Neuronal stem cell (in vitro differentiated cells): ENCODE measurements around the gene TEAD3.
A peak's percentile ranks its signal among the peaks of the same experiment; 100 is the strongest.

Experiments
- DNase-seq: peaks from one replicate; pipeline ENCODE4 v3.0.0-alpha.2; 2013; ENCODE audit warnings: low spot score
- H2AFZ ChIP-seq: one replicate; pipeline ENCODE4 v1.6.1; 2013; ENCODE audit warnings: mild to moderate bottlenecking, low read length, inconsistent platforms
- H2AK5ac ChIP-seq: 2 replicates; pipeline ENCODE4 v1.6.1; 2013; ENCODE audit warnings: low read depth, mild to moderate bottlenecking, inconsistent platforms, low read length, moderate library complexity, mixed read lengths
- H2BK120ac ChIP-seq: 2 replicates; pipeline ENCODE4 v1.6.1; 2013; ENCODE audit warnings: low read depth, mild to moderate bottlenecking, inconsistent platforms, low read length, moderate library complexity, mixed read lengths
- H2BK12ac ChIP-seq: one replicate; pipeline ENCODE4 v1.6.1; 2013; ENCODE audit warnings: low read length, inconsistent platforms
- H2BK15ac ChIP-seq: 2 replicates; pipeline ENCODE4 v1.6.1; 2013; ENCODE audit warnings: mild to moderate bottlenecking, low read length, inconsistent platforms, mixed read lengths
- H2BK5ac ChIP-seq: one replicate; pipeline ENCODE4 v1.6.1; 2013; ENCODE audit warnings: inconsistent platforms, mild to moderate bottlenecking, low read length, moderate library complexity
- H3K14ac ChIP-seq: one replicate; pipeline ENCODE4 v1.6.1; 2013; ENCODE audit warnings: low read length, inconsistent platforms
- H3K18ac ChIP-seq: 2 replicates; pipeline ENCODE4 v1.6.1; 2013; ENCODE audit warnings: low read length, inconsistent platforms
- H3K23ac ChIP-seq: 2 replicates; pipeline ENCODE4 v1.6.1; 2013; ENCODE audit warnings: low read depth, mild to moderate bottlenecking, mixed read lengths, low read length, inconsistent platforms; ENCODE audit not compliant: poor library complexity
- H3K27ac ChIP-seq: replicated peaks from 3 replicates; pipeline ENCODE4 v1.5.1; 2013; ENCODE audit warnings: low read length, inconsistent platforms
- H3K27me3 ChIP-seq, 3 experiments: 2 replicates each; pipeline ENCODE4 v1.6.1; 2013; ENCODE audit warnings: low read length in 3 of 3, mild to moderate bottlenecking in 2 of 3, inconsistent platforms in 1 of 3, low read depth in 1 of 3, mixed read lengths in 1 of 3, moderate library complexity in 1 of 3; ENCODE audit not compliant: control insufficient read depth in 3 of 3, insufficient read depth in 3 of 3
- H3K36me3 ChIP-seq, 2 donors: replicated peaks in 1 of 2; 2 replicates each; pipeline ENCODE4 v1.6.1; 2013; ENCODE audit warnings: low read length in 2 of 2; ENCODE audit not compliant: control insufficient read depth in 2 of 2, insufficient read depth in 2 of 2
- H3K4ac ChIP-seq: 2 replicates; pipeline ENCODE4 v1.6.1; 2013; ENCODE audit warnings: inconsistent platforms, mild to moderate bottlenecking, low read length, moderate library complexity
- H3K4me1 ChIP-seq, 2 donors: 1 replicate in 1 of 2; 2 replicates in 1 of 2; pipeline ENCODE4 v1.6.1; 2013; ENCODE audit warnings: low read length in 2 of 2, low read depth in 1 of 2; ENCODE audit not compliant: control insufficient read depth in 2 of 2, insufficient read depth in 1 of 2
- H3K4me2 ChIP-seq: one replicate; pipeline ENCODE4 v1.6.1; 2013; ENCODE audit warnings: mild to moderate bottlenecking, low read length, inconsistent platforms; ENCODE audit not compliant: insufficient read depth, poor library complexity, severe bottlenecking
- H3K4me3 ChIP-seq, 2 donors: 2 replicates each; pipeline ENCODE4 v1.5.1; 2013; ENCODE audit warnings: low read length in 2 of 2, mild to moderate bottlenecking in 2 of 2, inconsistent platforms in 1 of 2, moderate library complexity in 1 of 2
- H3K79me1 ChIP-seq: one replicate; pipeline ENCODE4 v1.6.1; 2013; ENCODE audit warnings: low read depth, mild to moderate bottlenecking, inconsistent platforms, low read length, moderate library complexity
- H3K9ac ChIP-seq: one replicate; pipeline ENCODE4 v1.6.1; 2013; ENCODE audit warnings: mild to moderate bottlenecking, low read depth, low read length, inconsistent platforms; ENCODE audit not compliant: poor library complexity
- H3K9me3 ChIP-seq, 2 donors: replicated peaks in 1 of 2; 2 replicates each; pipeline versions ENCODE3 to v1.6.1; 2013; ENCODE audit warnings: low read length in 2 of 2, mild to moderate bottlenecking in 2 of 2, inconsistent platforms in 1 of 2, low read depth in 1 of 2, mixed read lengths in 1 of 2, moderate library complexity in 1 of 2; ENCODE audit not compliant: control insufficient read depth in 2 of 2, insufficient read depth in 1 of 2
- H4K8ac ChIP-seq: one replicate; pipeline ENCODE4 v1.6.1; 2013; ENCODE audit warnings: low read depth, mild to moderate bottlenecking, inconsistent platforms, low read length, moderate library complexity
- H4K91ac ChIP-seq: one replicate; pipeline ENCODE4 v1.6.1; 2013; ENCODE audit warnings: low read length, low read depth, mild to moderate bottlenecking, inconsistent platforms; ENCODE audit not compliant: poor library complexity
- WGBS, 2 donors: extraction: QIAGEN DNeasy Blood & Tissue Kit; methylation state at CpG; one replicate each; pipeline ENCODE4 v1.1.7; 2013; ENCODE audit warnings: missing lambda C conversion rate in 2 of 2, mixed read lengths in 1 of 2; ENCODE audit not compliant: insufficient read length in 2 of 2, insufficient replicate concordance in 1 of 2; ENCODE audit errors: extremely low coverage in 2 of 2; 5-methylcytosine and 5-hydroxymethylcytosine counted together

TEAD3 gene

DNA sequence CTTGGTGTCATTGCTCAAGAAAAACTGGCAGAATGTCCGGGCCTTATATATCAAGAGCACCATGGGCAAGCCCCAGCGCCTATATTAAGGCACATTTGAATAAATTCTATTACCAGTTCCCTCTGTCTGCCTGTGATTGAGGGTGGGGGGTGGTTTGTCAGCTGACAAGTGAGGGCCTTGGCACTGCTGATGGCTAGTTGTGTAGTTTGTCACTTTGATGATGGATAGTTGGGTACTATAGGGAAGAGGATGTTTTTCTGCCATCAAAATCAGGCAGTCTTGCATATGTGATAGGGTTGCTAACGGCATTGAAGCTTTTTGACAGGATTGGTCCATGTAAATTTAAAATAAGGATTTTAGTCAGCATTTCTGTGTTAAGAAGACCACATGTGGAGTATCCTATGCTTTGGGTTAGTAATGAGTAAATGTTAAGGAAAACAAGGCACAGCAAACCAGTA lies 26.2 kb downstream of the TEAD3 start:
- H4K8ac ChIP-seq, result no peak overlapping the region
- H2AFZ ChIP-seq, result no peak overlapping the region
- no peak overlapping the region for H3K9ac ChIP-seq
- no peak overlapping the region for H2BK12ac ChIP-seq
- H3K4me2 ChIP-seq, result peak overlapping the region; percentile 65
- peaks cover 16 to 21% of the 10 kb centered on the region in 2 donors for H3K4me1 ChIP-seq
- H3K18ac ChIP-seq, result no peak overlapping the region
- no peak overlapping the region for H3K4me3 ChIP-seq
- H3K27me3 ChIP-seq, result no peaks in the 10 kb centered on the region
- H3K14ac ChIP-seq, result no peak overlapping the region
- H2AK5ac ChIP-seq, result no peak overlapping the region
- no peak overlapping the region for H2BK5ac ChIP-seq
- no CpG with 5 or more reads among the region's 3 CpGs for WGBS, 2 donors
- no peak overlapping the region for H2BK15ac ChIP-seq
- H4K91ac ChIP-seq, result no peak overlapping the region
- no peak overlapping the region for H2BK120ac ChIP-seq
- H3K79me1 ChIP-seq, result peaks cover 10% of the 10 kb centered on the region
- no peak for DNase-seq
- H3K23ac ChIP-seq, result no peak overlapping the region
- no peaks in the 10 kb centered on the region for H3K9me3 ChIP-seq
- no peak overlapping the region for H3K27ac ChIP-seq
- H3K4ac ChIP-seq, result no peak overlapping the region
- H3K36me3 ChIP-seq, result peaks cover 49 to 90% of the 10 kb centered on the region in 2 donors

- Histone ChIP-seq H3K4me3 (peak overlapping the region; percentile 97), H2AFZ (no peak overlapping the region), H2BK15ac (no peak overlapping the region), H3K18ac (no peak overlapping the region), H3K9me3 (no peaks in the 10 kb centered on the region), H2BK120ac (no peak overlapping the region), H3K4me1 (peaks cover 16 to 20% of the 10 kb centered on the region in 2 donors), H3K4ac (no peak overlapping the region), H4K8ac (no peak overlapping the region), H3K23ac (peak overlapping the region; percentile 47), H3K36me3 (peaks cover 45 to 88% of the 10 kb centered on the region in 2 donors), H3K79me1 (peaks cover 10% of the 10 kb centered on the region), H2BK12ac (no peak overlapping the region), H2AK5ac (no peak overlapping the region), H2BK5ac (no peak overlapping the region), H3K4me2 (peak overlapping the region; percentile 65), H3K14ac (no peak overlapping the region), H3K27ac (no peak overlapping the region), H3K9ac (peak overlapping the region; percentile 71), H4K91ac (no peak overlapping the region), H3K27me3 (no peaks in the 10 kb centered on the region)
- no CpG with 5 or more reads among the region's 18 CpGs for WGBS, 2 donors
- DNase-seq, result no peak
These were observed 26.9 kb downstream of the TEAD3 start for GRCh38 chr6:35469751-35470662.

DNA sequence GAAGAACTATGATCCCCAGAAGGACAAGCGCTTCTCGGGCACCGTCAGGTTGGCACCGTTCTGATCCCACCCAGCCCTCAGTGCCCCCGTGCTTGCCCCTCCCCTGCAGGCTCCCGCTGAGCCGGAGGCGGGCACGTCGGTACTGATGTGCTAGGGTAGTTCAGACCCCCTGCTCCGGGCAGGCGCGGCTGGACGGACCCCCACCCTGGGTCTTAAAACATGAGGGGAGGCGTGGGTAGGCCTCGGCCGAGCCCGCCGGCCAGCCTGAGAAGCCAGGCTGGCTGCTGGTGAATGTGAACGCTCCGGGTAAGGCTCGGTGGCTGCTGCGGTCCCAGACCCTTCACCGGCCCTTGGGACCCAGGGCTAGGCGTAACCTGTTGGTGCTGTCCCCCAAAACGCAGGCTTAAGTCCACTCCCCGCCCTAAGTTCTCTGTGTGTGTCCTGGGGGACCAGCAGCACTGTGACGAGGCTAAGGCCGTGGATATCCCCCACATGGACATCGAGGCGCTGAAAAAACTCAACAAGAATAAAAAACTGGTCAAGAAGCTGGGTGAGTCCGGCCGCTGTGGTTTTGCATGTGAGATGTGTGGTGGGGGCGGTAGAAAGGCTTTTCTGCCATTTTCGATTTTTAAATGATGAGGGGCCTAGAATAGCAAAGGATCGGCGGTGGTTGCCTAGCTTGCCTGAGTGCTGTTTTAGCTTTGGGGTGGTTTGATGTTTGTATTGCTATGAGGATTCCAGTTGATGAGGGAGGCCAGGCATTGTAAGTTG lies 27.7 kb downstream of the TEAD3 start:
- Histone ChIP-seq H2AFZ (peak overlapping the region; percentile 93), H3K36me3 (peaks cover 37 to 80% of the 10 kb centered on the region in 2 donors), H3K14ac (no peak overlapping the region), H2BK120ac (peak overlapping the region; percentile 29), H3K4me1 (peaks cover 16 to 20% of the 10 kb centered on the region in 2 donors), H3K4me3 (peak overlapping the region; percentile 97), H3K18ac (no peak overlapping the region), H4K91ac (peak overlapping the region; percentile 79), H2BK5ac (peak overlapping the region; percentile 70), H3K27me3 (no peaks in the 10 kb centered on the region), H2AK5ac (peak overlapping the region; percentile 94), H3K27ac (peak overlapping the region; percentile 70), H3K9me3 (no peaks in the 10 kb centered on the region), H3K79me1 (peaks cover 10% of the 10 kb centered on the region), H3K4ac (no peak overlapping the region), H2BK15ac (no peak overlapping the region), H3K4me2 (peak overlapping the region; percentile 65), H2BK12ac (no peak overlapping the region), H3K23ac (peak overlapping the region; percentile 99), H3K9ac (peak overlapping the region; percentile 99), H4K8ac (no peak overlapping the region)
- WGBS, 2 donors, result no CpG with 5 or more reads among the region's 37 CpGs
- DNase-seq, result no peak
